PFSK-1 (cell line): ENCODE data around the gene PIK3CG.

Experiments used
- POLR2AphosphoS5 ChIP-seq: IDR thresholded peaks from 2 replicates; pipeline ENCODE4 v1.6.1; 2012; ENCODE audit warnings: low read depth, mild to moderate bottlenecking, control low read depth, low read length, moderate library complexity
- REST ChIP-seq, 2 experiments: IDR thresholded peaks; 2 replicates each; pipeline versions ENCODE4 v1.6.1 to v1.8.0; 2011 to 2012; ENCODE audit warnings: low read depth in 2 of 2, low read length in 2 of 2, control low read depth in 1 of 2, inconsistent platforms in 1 of 2, mild to moderate bottlenecking in 1 of 2, moderate library complexity in 1 of 2; ENCODE audit not compliant: insufficient read depth in 1 of 2

GRCh38 chr7:106954840-106955239 is 89.8 kb downstream of the PIK3CG start:
- TF ChIP-seq REST (IDR thresholded peaks at IDR 0.05; ENCODE audit: insufficient read depth in 1 of 2, low read depth in 2 of 2, low read length in 2 of 2) (no peak), POLR2AphosphoS5 (no peak)
